B cell (primary cell): ENCODE measurements around the gene NPEPL1. TPM values are rescaled to one million over a fixed set of nuclear protein-coding genes. Genes with fewer than 3 reads are reported as not detected.

ENCODE experiments used
- ATAC-seq: fragments of 200-7000 bp; cut with Tn5 transposase; one replicate; pipeline ENCODE4 v1.10.0; 2021; ENCODE audit warnings: low read depth, mild to moderate bottlenecking, moderate number of reproducible peaks, moderate library complexity
- CTCF ChIA-PET: fragments of 350-600 bp; sonication (Branson Sonifier 250); formaldehyde crosslinking; loops from one replicate; lab custom pipeline; 2021; ENCODE audit warnings: antibody characterized with exemption, inconsistent platforms; lab: Charles Lee
- POLR2A ChIA-PET: fragments of 350-600 bp; sonication (Branson Sonifier 250); formaldehyde crosslinking; loops from one replicate; lab custom pipeline; 2021; ENCODE audit warnings: antibody characterized with exemption; lab: Charles Lee
- DNase-seq: peaks from one replicate; pipeline ENCODE4 v3.0.0; 2013
- H2AFZ ChIP-seq: 2 replicates; pipeline ENCODE4 v1.6.1; 2012; ENCODE audit warnings: mild to moderate bottlenecking, low read depth, low read length; ENCODE audit not compliant: insufficient read depth, poor library complexity, severe bottlenecking
- H3K27ac ChIP-seq, 2 donors: 1 replicate in 1 of 2; 2 replicates in 1 of 2; pipeline ENCODE4 v1.5.1; 2012 to 2013; ENCODE audit warnings: low read length in 2 of 2, mild to moderate bottlenecking in 2 of 2, moderate library complexity in 1 of 2
- H3K27me3 ChIP-seq, 4 experiments: fragments of 200-600 bp in 1 of 4; sonication (generic) in 1 of 4; replicated peaks in 1 of 4; 1 replicate in 2 of 4; 2 replicates in 2 of 4; pipeline versions ENCODE4 v1.6.1 to v1.7.0; 2013 to 2016; ENCODE audit warnings: low read length in 3 of 4, mild to moderate bottlenecking in 2 of 4, mixed read lengths in 1 of 4, moderate library complexity in 1 of 4; ENCODE audit not compliant: insufficient read depth in 4 of 4, control insufficient read depth in 3 of 4; ENCODE audit errors: control extremely low read depth in 1 of 4
- H3K36me3 ChIP-seq, 2 experiments: replicated peaks in 1 of 2; 1 replicate in 1 of 2; 2 replicates in 1 of 2; pipeline versions ENCODE4 v1.6.1 to v1.7.1; 2013; ENCODE audit warnings: low read length in 1 of 2; ENCODE audit not compliant: insufficient read depth in 2 of 2, control insufficient read depth in 1 of 2; ENCODE audit errors: control extremely low read depth in 1 of 2, extremely low read depth in 1 of 2
- H3K4me1 ChIP-seq, 2 donors: fragments of 200-600 bp in 1 of 2; sonication (generic) in 1 of 2; 1 replicate in 1 of 2; 2 replicates in 1 of 2; pipeline versions ENCODE4 v1.5.1 to v1.6.1; 2013 to 2017; ENCODE audit warnings: low read length in 2 of 2; ENCODE audit not compliant: control insufficient read depth in 2 of 2, insufficient read depth in 2 of 2
- H3K4me2 ChIP-seq: replicated peaks from 2 replicates; pipeline ENCODE3; 2012; ENCODE audit warnings: mild to moderate bottlenecking, low read depth, low read length; ENCODE audit not compliant: poor library complexity, severe bottlenecking
- H3K4me3 ChIP-seq, 5 experiments: fragments of 200-600 bp in 1 of 5; sonication (generic) in 1 of 5; 1 replicate in 3 of 5; 2 replicates in 2 of 5; pipeline versions ENCODE4 v1.5.1 to v1.7.0; 2011 to 2016; ENCODE audit warnings: low read length in 4 of 5, mild to moderate bottlenecking in 4 of 5, low read depth in 2 of 5, control low read depth in 1 of 5, moderate library complexity in 1 of 5; ENCODE audit not compliant: insufficient read depth in 1 of 5; ENCODE audit errors: control extremely low read depth in 1 of 5, extremely low read depth in 1 of 5
- H3K79me2 ChIP-seq: fragments of 200-600 bp; sonication (generic); one replicate; pipeline ENCODE4 v1.6.0; 2016; ENCODE audit warnings: low read length; ENCODE audit not compliant: control insufficient read depth, insufficient read depth
- H3K9ac ChIP-seq: fragments of 200-600 bp; sonication (generic); 2 replicates; pipeline ENCODE4 v1.6.1; 2017; ENCODE audit warnings: mild to moderate bottlenecking, low read length, moderate library complexity
- H3K9me3 ChIP-seq, 3 donors: one replicate each; pipeline versions ENCODE4 v1.6.1 to v1.7.1; 2013; ENCODE audit warnings: low read length in 2 of 3; ENCODE audit not compliant: control insufficient read depth in 2 of 3, insufficient read depth in 1 of 3; ENCODE audit errors: control extremely low read depth in 1 of 3
- H4K20me1 ChIP-seq: 2 replicates; pipeline ENCODE4 v1.6.0; 2012; ENCODE audit warnings: mild to moderate bottlenecking, low read length; ENCODE audit not compliant: insufficient read depth, control insufficient read depth, poor library complexity, severe bottlenecking
- H3K27ac Mint-ChIP-seq: one replicate; pipeline ENCODE4 v1.8.0; 2021; ENCODE audit warnings: mixed read lengths
- H3K27me3 Mint-ChIP-seq: one replicate; pipeline ENCODE4 v1.8.0; 2021; ENCODE audit warnings: mixed read lengths
- H3K4me1 Mint-ChIP-seq: one replicate; pipeline ENCODE4 v1.8.0; 2021; ENCODE audit warnings: mixed read lengths
- H3K4me3 Mint-ChIP-seq: one replicate; pipeline ENCODE4 v1.8.0; 2021; ENCODE audit warnings: mixed read lengths
- H3K9me3 Mint-ChIP-seq: one replicate; pipeline ENCODE4 v1.8.0; 2022; ENCODE audit warnings: mixed read lengths; ENCODE audit not compliant: insufficient read depth
- EZH2 ChIP-seq: IDR thresholded peaks from 2 replicates; pipeline ENCODE4 v1.6.1; 2012; ENCODE audit warnings: borderline replicate concordance, low read depth, mild to moderate bottlenecking, moderate library complexity, low read length; ENCODE audit not compliant: insufficient read depth, poor library complexity, severe bottlenecking
- WGBS: methylation state at CpG from one replicate; pipeline ENCODE4 v1.1.5; 2013; ENCODE audit warnings: missing lambda C conversion rate; ENCODE audit not compliant: insufficient coverage; 5-methylcytosine and 5-hydroxymethylcytosine counted together
- intact Hi-C: fragments of 100-400 bp; cut with micrococcal nuclease; formaldehyde crosslinking; loops from one replicate; pipeline ENCODE4 v1.10.0; 2022
- polyA plus RNA-seq: library from polyadenylated mRNA; depleted of rRNA; stranded (reverse); fragments of >200 nt; gene quantifications from 2 replicates; pipeline ENCODE4 v1.2.3, GENCODE V29; 2012
- total RNA-seq, 2 donors: library from RNA; stranded (reverse); fragments of 120-200 nt in 1 of 2; gene quantifications; 1 replicate in 1 of 2; 2 replicates in 1 of 2; pipeline versions ENCODE4 v1.2.3 to v1.2.4, GENCODE V29; 2013 to 2022
- TF ChIP-seq, protein P1 (sequence below): fragments of 200-600 bp; IDR thresholded peaks from one replicate; pipeline ENCODE4 v1.8.0; 2022; ENCODE audit warnings: antibody characterized with exemption, mild to moderate bottlenecking

The NPEPL1 gene
- total and polyA plus RNA-seq, 2 donors (not counting 1 experiment from before 2014, with no cell fraction given), result 34.3 to 45.1 TPM

DNA sequence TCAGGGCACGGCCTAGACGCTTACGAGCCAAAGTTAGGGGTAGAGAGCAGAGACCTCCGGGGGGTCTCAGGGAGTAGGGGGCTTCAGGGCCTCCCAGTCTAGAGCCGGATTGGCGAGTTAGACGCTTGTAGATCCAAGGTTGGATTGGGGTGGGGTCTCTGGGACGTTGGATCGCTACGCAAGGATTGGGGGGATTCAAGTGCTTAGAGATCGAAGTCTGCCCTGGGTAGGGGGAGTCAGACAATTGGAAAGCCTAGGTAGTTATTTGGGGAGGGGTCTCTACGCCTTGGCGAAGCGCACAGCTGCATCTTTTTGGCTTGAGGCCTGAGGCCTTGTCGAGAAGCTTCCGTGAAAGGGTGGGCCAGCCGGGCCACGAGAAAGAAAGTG is 41.0 kb upstream of the NPEPL1 start:
- peaks cover 1% of the 10 kb centered on the region for H4K20me1 ChIP-seq
- H3K9me3 Mint-ChIP-seq, result no peaks in the 10 kb centered on the region
- H3K27ac ChIP-seq, result peak overlapping the region; percentile 84 to 95
- peak overlapping the region; percentile 97 for H3K27ac Mint-ChIP-seq
- 0% methylated on average over 18 of the region's 18 CpGs for whole genome bisulfite sequencing
- H3K4me3 Mint-ChIP-seq, result peak overlapping the region; percentile 100
- ChIA-PET POLR2A (interaction anchor here (0.6 to 2.3 kb wide), 9 partner anchors 17 to 570 kb away, joined by 3 to 12 read pairs (median 3); partner anchors contain the start of genes ATP5F1E, RAB22A and VAPB), CTCF (interaction anchor here (0.6 to 3.3 kb wide), 16 partner anchors 8 to 441 kb away, joined by 3 to 19 read pairs (median 4); partner anchors contain the start of genes GNAS, NPEPL1 and VAPB)
- intact Hi-C loops, result loop anchor here (2.0 to 5.0 kb wide), 6 partner anchors 17 to 1291 kb away; partner anchors contain the start of genes FAM217B, GNAS, GNAS-AS1 and PPP1R3D
- ATAC-seq (no peak), DNase-seq (no peak)
- TF ChIP-seq, protein P1, sequence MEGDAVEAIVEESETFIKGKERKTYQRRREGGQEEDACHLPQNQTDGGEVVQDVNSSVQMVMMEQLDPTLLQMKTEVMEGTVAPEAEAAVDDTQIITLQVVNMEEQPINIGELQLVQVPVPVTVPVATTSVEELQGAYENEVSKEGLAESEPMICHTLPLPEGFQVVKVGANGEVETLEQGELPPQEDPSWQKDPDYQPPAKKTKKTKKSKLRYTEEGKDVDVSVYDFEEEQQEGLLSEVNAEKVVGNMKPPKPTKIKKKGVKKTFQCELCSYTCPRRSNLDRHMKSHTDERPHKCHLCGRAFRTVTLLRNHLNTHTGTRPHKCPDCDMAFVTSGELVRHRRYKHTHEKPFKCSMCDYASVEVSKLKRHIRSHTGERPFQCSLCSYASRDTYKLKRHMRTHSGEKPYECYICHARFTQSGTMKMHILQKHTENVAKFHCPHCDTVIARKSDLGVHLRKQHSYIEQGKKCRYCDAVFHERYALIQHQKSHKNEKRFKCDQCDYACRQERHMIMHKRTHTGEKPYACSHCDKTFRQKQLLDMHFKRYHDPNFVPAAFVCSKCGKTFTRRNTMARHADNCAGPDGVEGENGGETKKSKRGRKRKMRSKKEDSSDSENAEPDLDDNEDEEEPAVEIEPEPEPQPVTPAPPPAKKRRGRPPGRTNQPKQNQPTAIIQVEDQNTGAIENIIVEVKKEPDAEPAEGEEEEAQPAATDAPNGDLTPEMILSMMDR, result no peak
- no peak for TF ChIP-seq EZH2
- H3K4me3 ChIP-seq, result peak overlapping the region; percentile 87 to 99 (median 94)
- H3K27me3 Mint-ChIP-seq, result no peaks in the 10 kb centered on the region
- H2AFZ ChIP-seq, result peak overlapping the region; percentile 98
- H3K27me3 ChIP-seq, result peaks cover 0 to 3% (median 0%) of the 10 kb centered on the region in 4 experiments
- no peaks in the 10 kb centered on the region for H3K9me3 ChIP-seq
- H3K36me3 ChIP-seq, result peaks cover 0 to 6% of the 10 kb centered on the region in 2 experiments
- peak overlapping the region; percentile 99 for H3K4me2 ChIP-seq
- H3K4me1 ChIP-seq, result peaks cover 14 to 20% of the 10 kb centered on the region in 2 donors
- H3K9ac ChIP-seq, result peak overlapping the region; percentile 94
- peaks cover 52% of the 10 kb centered on the region for H3K79me2 ChIP-seq
- H3K4me1 Mint-ChIP-seq, result peaks cover 27% of the 10 kb centered on the region
